IPS-18a (cell line): ENCODE measurements around the gene COLEC11.

ENCODE experiments used
- H3K27ac ChIP-seq: one replicate; pipeline ENCODE4 v1.5.1; 2013; ENCODE audit warnings: low read length
- H3K27me3 ChIP-seq: one replicate; pipeline ENCODE4 v1.6.1; 2013; ENCODE audit warnings: mild to moderate bottlenecking, low read length; ENCODE audit not compliant: control insufficient read depth, insufficient read depth
- H3K36me3 ChIP-seq: one replicate; pipeline ENCODE4 v1.6.1; 2013; ENCODE audit warnings: low read depth, low read length; ENCODE audit not compliant: control insufficient read depth
- H3K4me1 ChIP-seq: one replicate; pipeline ENCODE4 v1.6.1; 2013; ENCODE audit warnings: low read depth, low read length; ENCODE audit not compliant: control insufficient read depth
- H3K4me3 ChIP-seq: one replicate; pipeline ENCODE4 v1.5.1; 2013; ENCODE audit warnings: low read length
- H3K9ac ChIP-seq: one replicate; pipeline ENCODE4 v1.6.1; 2013; ENCODE audit warnings: mild to moderate bottlenecking, low read length, moderate library complexity
- H3K9me3 ChIP-seq: one replicate; pipeline ENCODE4 v1.6.1; 2013; ENCODE audit warnings: low read depth, low read length; ENCODE audit not compliant: control insufficient read depth

Gene COLEC11

GRCh38 chr2:3679616-3680393, 84.9 kb downstream of the COLEC11 start:
- H3K9ac ChIP-seq, result no peak overlapping the region
- no peaks in the 10 kb centered on the region for H3K36me3 ChIP-seq
- H3K9me3 ChIP-seq, result no peaks in the 10 kb centered on the region
- no peak overlapping the region for H3K27ac ChIP-seq
- H3K27me3 ChIP-seq, result no peaks in the 10 kb centered on the region
- H3K4me1 ChIP-seq, result no peaks in the 10 kb centered on the region
- H3K4me3 ChIP-seq, result no peak overlapping the region

DNA sequence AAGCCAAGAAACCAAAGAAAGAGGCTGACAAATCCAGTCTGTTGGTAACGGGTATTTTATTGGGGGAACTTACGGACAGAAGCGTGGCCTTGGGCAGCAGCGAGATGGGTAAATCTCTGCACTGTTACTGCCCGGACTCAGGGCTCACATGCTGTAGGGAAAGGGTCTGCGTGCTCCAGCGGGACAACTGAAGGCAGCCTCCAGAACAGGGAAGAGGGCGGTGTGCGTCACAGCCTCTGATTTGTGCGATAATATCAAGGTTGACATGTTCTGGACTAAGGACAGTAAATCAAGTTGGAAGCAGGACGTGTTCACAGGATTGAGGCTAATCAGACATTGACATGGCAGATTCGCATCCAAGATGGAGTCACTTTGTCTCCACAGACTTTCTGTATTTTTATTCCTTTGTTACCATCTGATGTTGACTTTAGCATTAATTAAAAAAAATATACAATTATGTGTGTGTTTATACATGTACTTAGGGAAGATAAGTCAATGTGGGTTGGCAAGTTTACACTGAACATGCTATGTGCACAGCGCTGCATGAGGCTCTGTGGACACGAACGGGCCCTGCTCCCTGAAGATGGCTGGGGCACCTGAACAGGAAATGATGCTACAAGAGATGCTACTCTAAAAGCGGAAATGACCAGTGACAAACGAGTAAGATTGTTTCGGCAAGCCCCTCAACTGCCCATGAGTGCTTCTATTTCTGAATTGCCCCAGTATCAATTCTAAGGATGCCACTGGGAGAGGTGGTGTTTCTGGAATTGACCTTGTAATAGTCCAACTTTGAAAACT, 85.8 kb downstream of the COLEC11 start:
- Histone ChIP-seq H3K36me3 (no peaks in the 10 kb centered on the region), H3K9me3 (no peaks in the 10 kb centered on the region), H3K4me1 (no peaks in the 10 kb centered on the region), H3K27ac (no peak overlapping the region), H3K9ac (no peak overlapping the region), H3K4me3 (no peak overlapping the region), H3K27me3 (no peaks in the 10 kb centered on the region)

DNA sequence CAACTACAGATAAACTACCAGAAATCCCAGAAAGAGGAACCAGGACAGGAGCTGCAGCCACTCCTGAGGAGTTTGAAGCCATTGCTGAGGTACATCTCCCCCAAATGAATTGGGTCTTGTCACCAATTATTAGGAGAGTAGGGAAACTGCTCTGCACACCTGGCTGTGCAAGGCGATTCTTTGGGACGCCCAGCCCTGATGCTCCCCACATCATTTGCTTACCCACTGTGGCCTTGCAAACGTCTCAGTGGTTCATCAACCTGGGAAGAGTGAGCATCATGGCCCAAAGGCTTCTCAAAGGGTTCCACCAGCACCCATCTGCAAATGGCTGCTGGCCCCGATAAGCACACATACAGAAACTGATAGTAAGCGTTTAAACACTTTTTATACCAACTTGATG, 86.7 kb downstream of the COLEC11 start:
- Histone ChIP-seq H3K36me3 (no peaks in the 10 kb centered on the region), H3K9ac (no peak overlapping the region), H3K4me1 (no peaks in the 10 kb centered on the region), H3K9me3 (no peaks in the 10 kb centered on the region), H3K27me3 (no peaks in the 10 kb centered on the region), H3K4me3 (no peak overlapping the region), H3K27ac (no peak overlapping the region)

GRCh38 chr2:3682811-3683210, 87.9 kb downstream of the COLEC11 start:
- Histone ChIP-seq H3K27me3 (no peaks in the 10 kb centered on the region), H3K9ac (no peak overlapping the region), H3K4me3 (no peak overlapping the region), H3K9me3 (no peaks in the 10 kb centered on the region), H3K4me1 (no peaks in the 10 kb centered on the region), H3K27ac (no peak overlapping the region), H3K36me3 (no peaks in the 10 kb centered on the region)

- Histone ChIP-seq H3K9ac (no peak overlapping the region), H3K27me3 (no peaks in the 10 kb centered on the region), H3K36me3 (no peaks in the 10 kb centered on the region), H3K4me3 (no peak overlapping the region), H3K4me1 (no peaks in the 10 kb centered on the region), H3K9me3 (no peaks in the 10 kb centered on the region), H3K27ac (no peak overlapping the region)
Observed at GRCh38 chr2:3683748-3684454, 89.0 kb downstream of the COLEC11 start.

DNA sequence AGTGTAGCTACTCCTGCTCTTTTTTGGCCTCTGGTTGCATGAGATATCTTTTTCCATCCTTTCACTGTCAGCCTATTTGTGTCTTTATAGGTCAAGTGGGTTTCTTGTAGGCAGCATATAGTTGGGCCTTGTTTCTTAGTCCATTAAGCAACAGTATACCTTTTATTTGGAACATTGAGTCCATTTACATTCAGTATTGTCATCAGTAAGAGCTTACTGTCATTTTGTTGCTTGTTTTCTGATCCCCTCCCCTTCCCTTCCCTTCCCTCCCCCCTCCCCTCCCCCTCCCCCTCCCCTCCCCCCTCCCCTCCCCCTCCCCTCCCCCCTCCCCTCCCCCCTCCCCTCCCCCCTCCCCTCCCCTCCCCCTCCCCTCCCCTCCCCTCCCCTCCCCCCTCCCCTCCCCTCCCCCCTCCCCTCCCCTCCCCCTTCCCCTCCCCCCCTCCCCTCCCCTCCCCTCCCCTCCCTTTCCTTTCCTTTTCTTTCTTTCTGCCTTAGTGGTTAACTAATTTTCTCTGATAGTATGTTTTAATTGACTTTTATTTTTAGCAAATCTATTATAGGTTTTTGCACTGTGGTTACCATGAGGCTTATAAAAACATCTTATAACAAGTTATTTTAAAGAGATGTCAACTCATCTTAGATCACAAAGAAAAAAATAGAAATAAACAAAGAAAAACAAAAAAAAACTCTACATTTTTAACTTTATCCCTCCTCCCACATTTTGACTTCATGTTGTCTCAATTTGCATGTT, 95.3 kb downstream of the COLEC11 start:
- Histone ChIP-seq H3K36me3 (no peaks in the 10 kb centered on the region), H3K4me1 (no peaks in the 10 kb centered on the region), H3K9me3 (peaks cover 4% of the 10 kb centered on the region), H3K27me3 (no peaks in the 10 kb centered on the region), H3K4me3 (no peak overlapping the region), H3K9ac (no peak overlapping the region), H3K27ac (no peak overlapping the region)

DNA sequence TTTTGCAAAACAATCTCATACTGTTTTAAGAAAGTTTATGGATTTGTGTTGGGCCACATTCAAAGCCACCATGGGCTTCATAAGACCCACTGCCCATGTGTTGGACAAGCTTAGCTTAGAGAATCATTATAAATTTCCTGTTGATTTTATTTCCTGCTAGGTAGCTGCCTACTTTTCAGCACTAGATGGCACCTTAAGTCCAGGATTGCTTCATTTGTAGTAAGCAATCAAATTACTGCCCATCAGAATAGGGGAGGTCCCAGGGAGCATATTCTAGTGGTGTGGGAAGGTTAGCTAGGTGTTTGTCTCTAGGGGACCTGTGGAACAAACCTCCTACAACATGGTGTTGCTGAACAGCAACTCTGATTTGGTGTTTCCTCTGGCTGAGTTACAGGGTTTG, 97.5 kb downstream of the COLEC11 start:
- Histone ChIP-seq H3K27ac (no peak overlapping the region), H3K9me3 (peaks cover 4% of the 10 kb centered on the region), H3K27me3 (no peaks in the 10 kb centered on the region), H3K36me3 (no peaks in the 10 kb centered on the region), H3K4me1 (no peaks in the 10 kb centered on the region), H3K9ac (no peak overlapping the region), H3K4me3 (no peak overlapping the region)
